Kidney (tissue), 14 donors: Measurements from ENCODE around the gene TSACC. TPM values are rescaled to one million over a fixed set of nuclear protein-coding genes. Genes with fewer than 3 reads are reported as not detected.
"Not testable (repeated sequence)": the region's sequence is repeated elsewhere in the genome, so short reads cannot be mapped to it uniquely, and the experiment has no call there.

Experiments
- DNase-seq, 5 donors: peaks; one replicate each; pipeline ENCODE4 v3.0.0-alpha.2; 2013 to 2020
- FAIRE-seq: peaks from 2 replicates; lab custom pipeline; 2012; peaks lifted over from hg19 to GRCh38; lab: Jason Lieb, UNC
- H3K27ac ChIP-seq, 2 donors: one replicate each; pipeline ENCODE4 v1.7.0; 2013; ENCODE audit warnings: low read depth in 2 of 2, low read length in 2 of 2, inconsistent platforms in 1 of 2
- H3K27me3 ChIP-seq: one replicate; pipeline ENCODE4 v1.7.1; 2013; ENCODE audit warnings: low read length, inconsistent platforms; ENCODE audit not compliant: control insufficient read depth, insufficient read depth
- H3K36me3 ChIP-seq, 3 donors: one replicate each; pipeline versions ENCODE4 v1.7.0 to v1.7.1; 2013; ENCODE audit warnings: low read length in 3 of 3, control low read depth in 1 of 3, inconsistent platforms in 1 of 3; ENCODE audit not compliant: insufficient read depth in 3 of 3, control insufficient read depth in 2 of 3
- H3K4me1 ChIP-seq, 3 donors: one replicate each; pipeline versions ENCODE4 v1.7.0 to v1.7.1; 2013; ENCODE audit warnings: low read length in 3 of 3, inconsistent platforms in 1 of 3, low read depth in 1 of 3; ENCODE audit not compliant: control insufficient read depth in 2 of 3, insufficient read depth in 2 of 3
- H3K4me3 ChIP-seq, 3 donors: one replicate each; pipeline versions ENCODE4 v1.7.0 to v1.8.1; 2013; ENCODE audit warnings: low read length in 3 of 3, control low read depth in 1 of 3, inconsistent platforms in 1 of 3
- H3K9ac ChIP-seq, 3 donors: one replicate each; pipeline versions ENCODE4 v1.7.0 to v1.7.1; 2013; ENCODE audit warnings: low read length in 3 of 3, control low read depth in 1 of 3, inconsistent platforms in 1 of 3
- H3K9me3 ChIP-seq, 3 donors: one replicate each; pipeline versions ENCODE4 v1.7.0 to v1.7.1; 2013; ENCODE audit warnings: low read length in 3 of 3, control low read depth in 1 of 3, inconsistent platforms in 1 of 3; ENCODE audit not compliant: control insufficient read depth in 2 of 3, insufficient read depth in 1 of 3
- CTCF ChIP-seq: IDR thresholded peaks from 3 replicates; pipeline ENCODE4 v1.5.1; 2012; ENCODE audit warnings: mild to moderate bottlenecking, moderate library complexity, borderline replicate concordance; ENCODE audit not compliant: insufficient read depth; ENCODE audit errors: extremely low read depth
- intact Hi-C: fragments of 100-400 bp; cut with DNase I; formaldehyde crosslinking; loops from one replicate; pipeline ENCODE4 v1.11.1; 2022
- polyA plus RNA-seq: library from polyadenylated mRNA; stranded (reverse); fragments of 350-450 nt; fragmentation: Illumina TruSeq; extraction: RNeasy Lipid Tissue Mini Kit (QIAGEN cat#74804); gene quantifications from one replicate; pipeline ENCODE4 v1.2.3, GENCODE V29; 2014; ENCODE audit warnings: low read depth, low replicate concordance; ENCODE audit not compliant: insufficient read depth
- total RNA-seq: library from RNA; stranded (reverse); fragmentation: NEBNext Ultra II Directional; extraction: Animal tissue kit (Norgen Biotek cat#: 25700); gene quantifications from one replicate; pipeline ENCODE4 v1.2.1, GENCODE V29; 2021
- donor health status: control.
- donor health status: control.
- donor health status: control.
- donor health status: control.
- donor health status: control.
- donor health status: DM: yes; HTN: yes; CAD: no.
- donor health status: Normal renal cell carcinoma (clear cell type).

Gene TSACC
- total and polyA plus RNA-seq, 2 donors from 2014 or later: 1.1 TPM; not detected in 1

- no peak for TF ChIP-seq CTCF
- no peaks in the 10 kb centered on the region for H3K36me3 ChIP-seq
- FAIRE-seq (no peak), DNase-seq (peak; percentile 65 to 83 (median 73))
- intact Hi-C loops: no loop called here
- peaks cover 2% of the 10 kb centered on the region for H3K27me3 ChIP-seq
- peak within 1 kb of the TSS; percentile 74 to 88 for H3K27ac ChIP-seq
- H3K4me1 ChIP-seq: peaks cover 0 to 15% (median 13%) of the 10 kb centered on the region in 3 donors
- H3K9me3 ChIP-seq: no peaks in the 10 kb centered on the region
- peak within 1 kb of the TSS in 2 of 3 donors; percentile 68 to 81 for H3K9ac ChIP-seq
- peak within 1 kb of the TSS; percentile 49 to 78 (median 64) for H3K4me3 ChIP-seq
These were observed 30.8 kb downstream of the TSACC start, which contains the start of gene RHBG for GRCh38 chr1:156368889-156369684. RHBG (plus strand) TSS chr1:156369211; CDS start chr1:156369250, 39 bp downstream.

- intact Hi-C loops: not testable (repeated sequence)
These were observed 31.5 kb downstream of the TSACC start for GRCh38 chr1:156369685-156370286.

GRCh38 chr1:156371553-156372264 lies 33.4 kb downstream of the TSACC start:
- Histone ChIP-seq H3K4me1 (peaks cover 0 to 4% (median 0%) of the 10 kb centered on the region in 3 donors), H3K27me3 (peaks cover 2% of the 10 kb centered on the region), H3K36me3 (no peaks in the 10 kb centered on the region), H3K4me3 (no peak overlapping the region), H3K9me3 (no peaks in the 10 kb centered on the region), H3K9ac (no peak overlapping the region), H3K27ac (peak overlapping the region; percentile 13 to 55)
- TF ChIP-seq CTCF: no peak
- no peak for FAIRE-seq
- intact Hi-C loops: no loop called here
- peak in 4 of 5 donors; percentile 53 to 87 (median 76) for DNase-seq

More at GRCh38 chr1:156369685-156370286, 31.5 kb downstream of the TSACC start:
- not testable (repeated sequence) for H3K36me3 ChIP-seq, H3K27me3 ChIP-seq, H3K9me3 ChIP-seq, FAIRE-seq, DNase-seq
- Histone ChIP-seq H3K4me3 (peak overlapping the region; percentile 49 to 78 (median 64)), H3K27ac (peak overlapping the region; percentile 74 to 88), H3K9ac (peak overlapping the region in 2 of 3 donors; percentile 68 to 81), H3K4me1 (peaks cover 0 to 13% (median 10%) of the 10 kb centered on the region in 3 donors)

- H3K36me3 ChIP-seq: no peaks in the 10 kb centered on the region
- H3K27me3 ChIP-seq: peaks cover 2% of the 10 kb centered on the region
- intact Hi-C loops: no loop called here
- TF ChIP-seq CTCF: no peak
- H3K4me1 ChIP-seq: peaks cover 0 to 4% (median 1%) of the 10 kb centered on the region in 3 donors
- FAIRE-seq: no peak
- no peak overlapping the region for H3K9ac ChIP-seq
- H3K27ac ChIP-seq: peak overlapping the region in 1 of 2 donors; percentile 55
- H3K9me3 ChIP-seq: no peaks in the 10 kb centered on the region
- DNase-seq: no peak
- no peak overlapping the region for H3K4me3 ChIP-seq
These were observed 33.9 kb downstream of the TSACC start for GRCh38 chr1:156372265-156372586.
